ENCODE data around the gene RPL37A. TPM values are rescaled to one million over a fixed set of nuclear protein-coding genes. Genes with fewer than 3 reads are reported as not detected.

The RPL37A gene
- total and polyA plus RNA-seq, 9 of the 15 experiments (the other 6 are each of a cell fraction or from before 2014, with no cell fraction given) = 1,938 to 3,349 (median 2,436) TPM

GRCh38 chr2:216480221-216480620 is 18.4 kb upstream of the RPL37A start:
- WGBS (ENCODE audit: insufficient coverage, low coverage, missing lambda C conversion rate) = 93% methylated on average over 3 of the region's 3 CpGs
- ChIA-PET CTCF (ENCODE audit: low intra/inter-chr PET ratio) (no interaction called here), POLR2A (no interaction called here)
- Histone ChIP-seq H3K4me3 (no peak overlapping the region), H4K20me1 (replicated peaks; ENCODE audit: control insufficient read depth, insufficient read depth, low read length) (no peaks in the 10 kb centered on the region), H3K36me3 (ENCODE audit: control insufficient read depth, insufficient read depth, low read length) (peaks cover 31% of the 10 kb centered on the region; the same call in 2 of the 3 replicates), H3K9ac (ENCODE audit: insufficient read depth in 1 of 2, low read depth in 2 of 2, low read length in 2 of 2) (no peak overlapping the region), H3K9me3 (replicated peaks; ENCODE audit: control insufficient read depth, insufficient read depth, low read depth, low read length) (no peaks in the 10 kb centered on the region), H3K27me3 (ENCODE audit: control insufficient read depth in 2 of 2, insufficient read depth in 2 of 2, low read length in 2 of 2) (no peaks in the 10 kb centered on the region), H2AFZ (ENCODE audit: low read depth, low read length) (no peak overlapping the region), H3K4me2 (ENCODE audit: insufficient read depth, low read length) (no peak overlapping the region), H3K9me1 (ENCODE audit: control insufficient read depth, insufficient read depth, low read length) (no peaks in the 10 kb centered on the region), H3K27ac (ENCODE audit: extremely low read depth, low read depth, low read length) (no peak overlapping the region), H3K79me2 (ENCODE audit: control insufficient read depth, insufficient read depth, low read length) (no peaks in the 10 kb centered on the region), H3K4me1 (replicated peaks in 1 of 2; ENCODE audit: control insufficient read depth in 2 of 2, insufficient read depth in 2 of 2, low read length in 2 of 2) (no peaks in the 10 kb centered on the region; a peak in 4 of 5 replicates)
- no peak for TF ChIP-seq PPARD (CRISPR knock-in tag; IDR thresholded peaks at IDR 0.05)
- no peak for TF ChIP-seq MTA2 (IDR thresholded peaks at IDR 0.05; ENCODE audit: low read depth)
- no peak for TF ChIP-seq C11orf30 (IDR thresholded peaks at IDR 0.05; ENCODE audit: low read depth)
- no peak for TF ChIP-seq HNRNPUL1 (IDR thresholded peaks at IDR 0.05; ENCODE audit: low read length)
- no peak for TF ChIP-seq MAFF (IDR thresholded peaks at IDR 0.05; ENCODE audit: low read length)
- no peak for TF ChIP-seq EWSR1 (IDR thresholded peaks at IDR 0.05; ENCODE audit: borderline replicate concordance, low read depth, partially characterized antibody)
- TF ChIP-seq MTF1 (CRISPR knock-in tag; IDR thresholded peaks at IDR 0.05; ENCODE audit: borderline replicate concordance) = no peak
- no peak for TF ChIP-seq SMAD4 (CRISPR knock-in tag; conservative IDR thresholded peaks at IDR 0.05)
- no peak for TF ChIP-seq ZFPM2 (CRISPR knock-in tag; IDR thresholded peaks at IDR 0.05)
- no peak for TF ChIP-seq ZNF584 (CRISPR knock-in tag; IDR thresholded peaks at IDR 0.05; ENCODE audit: low read depth)
- TF ChIP-seq ZNF217 (CRISPR knock-in tag; IDR thresholded peaks at IDR 0.05) = no peak
- TF ChIP-seq GTF2E2 (tag; IDR thresholded peaks at IDR 0.05) = no peak
- no peak for TF ChIP-seq TAF9B (IDR thresholded peaks at IDR 0.05; ENCODE audit: partially characterized antibody)
- no peak for TF ChIP-seq ARHGAP35 (IDR thresholded peaks at IDR 0.05; ENCODE audit: partially characterized antibody)
- no peak for FAIRE-seq
- BruUV-seq (replicated peaks) = no TSS peak
- in situ Hi-C loops (cut with MboI) (no loop called here), intact Hi-C loops (cut with micrococcal nuclease) (no loop called here)
- DNase-seq (ENCODE audit: extremely low read depth in 1 of 4, low spot score in 3 of 4) = no peak
- ATAC-seq = no peak
